CD4-positive, alpha-beta T cell treated with Interleukin-17A for 1 hour (primary cell): Measurements from ENCODE around the gene HIVEP1.
"Not testable (repeated sequence)": the region's sequence is repeated elsewhere in the genome, so short reads cannot be mapped to it uniquely, and the experiment has no call there.

Experiments
- DNase-seq: peaks from one replicate; pipeline ENCODE4 v3.0.0-alpha.2; 2020

Gene HIVEP1

DNA sequence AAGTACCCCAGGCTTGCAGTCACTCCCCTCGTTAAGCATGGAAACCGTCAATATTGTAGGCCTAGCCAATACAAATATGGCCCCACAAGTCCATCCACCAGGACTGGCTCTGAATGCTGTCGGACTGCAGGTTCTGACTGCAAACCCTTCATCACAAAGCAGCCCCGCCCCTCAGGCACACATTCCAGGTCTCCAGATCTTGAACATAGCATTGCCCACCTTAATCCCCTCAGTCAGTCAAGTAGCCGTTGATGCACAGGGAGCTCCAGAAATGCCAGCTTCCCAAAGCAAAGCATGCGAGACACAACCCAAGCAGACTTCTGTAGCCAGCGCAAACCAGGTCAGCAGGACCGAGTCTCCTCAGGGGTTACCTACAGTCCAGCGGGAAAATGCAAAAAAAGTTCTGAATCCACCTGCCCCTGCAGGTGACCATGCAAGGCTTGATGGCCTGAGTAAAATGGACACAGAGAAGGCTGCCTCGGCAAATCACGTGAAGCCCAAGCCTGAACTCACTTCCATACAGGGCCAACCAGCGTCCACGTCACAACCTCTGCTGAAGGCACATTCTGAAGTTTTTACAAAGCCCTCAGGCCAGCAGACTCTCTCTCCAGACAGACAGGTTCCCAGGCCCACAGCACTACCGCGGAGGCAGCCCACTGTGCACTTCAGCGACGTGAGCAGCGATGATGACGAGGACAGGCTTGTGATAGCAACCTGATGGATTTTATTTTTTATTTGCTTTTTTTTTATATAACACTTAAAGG, 151.8 kb downstream of the HIVEP1 start:
- no peak for DNase-seq

DNA sequence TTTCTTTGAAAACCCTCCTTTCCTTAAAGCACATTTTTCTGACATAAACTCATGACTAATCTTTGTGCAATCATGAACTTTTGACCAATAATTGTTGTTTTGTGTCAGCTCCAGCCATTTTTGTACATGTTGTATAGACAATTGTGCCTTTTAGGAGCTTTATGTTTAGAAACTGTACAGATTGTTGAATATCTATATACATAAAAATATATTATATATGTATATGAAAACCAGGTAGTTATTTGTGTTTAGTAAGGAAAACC, 152.3 kb downstream of the HIVEP1 start:
- no peak for DNase-seq

DNA sequence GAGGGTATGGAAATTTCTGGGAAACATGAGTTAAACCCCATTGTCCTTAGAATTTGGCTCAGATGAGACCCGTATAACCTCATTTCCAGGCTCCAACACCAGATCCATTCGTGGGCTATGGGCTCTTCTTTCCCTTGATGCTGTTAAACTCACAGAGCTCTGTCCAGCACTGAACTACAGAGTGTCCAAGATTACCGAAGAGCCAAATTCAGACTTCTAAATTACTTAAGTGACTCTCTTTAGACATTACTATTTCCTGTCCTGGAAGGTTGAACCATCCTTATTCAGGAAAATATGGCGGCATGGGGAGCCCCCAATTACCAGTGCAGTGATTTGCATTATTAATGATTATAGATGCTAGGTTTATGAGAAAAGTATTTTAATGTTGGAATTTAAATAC, 153.2 kb downstream of the HIVEP1 start:
- DNase-seq, result no peak

DNA sequence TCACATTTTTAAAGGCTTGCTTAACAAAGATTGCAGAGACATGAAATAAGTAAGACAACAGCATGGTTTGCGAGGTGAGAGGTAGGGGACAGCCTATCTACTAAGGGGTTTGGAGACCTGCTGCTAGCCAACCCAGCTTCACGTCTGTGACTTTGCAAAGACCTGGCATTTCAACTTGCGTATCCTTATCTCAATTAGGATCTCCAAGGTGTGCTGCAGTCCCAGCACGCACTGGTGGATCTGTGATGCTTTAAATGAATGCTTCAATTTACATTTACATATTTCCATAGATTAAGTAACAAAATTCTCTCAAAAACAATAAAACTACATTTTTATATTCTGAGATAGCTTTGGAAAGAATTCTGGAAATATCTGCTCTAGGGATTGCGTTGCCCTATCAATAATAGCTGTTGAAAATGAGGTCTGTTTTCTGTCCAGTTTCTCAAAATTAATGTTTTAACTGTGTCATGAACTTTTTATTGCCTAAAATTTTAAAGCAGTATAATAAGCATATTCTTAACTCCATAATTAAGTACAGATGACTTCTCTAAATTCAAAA, 153.7 kb downstream of the HIVEP1 start:
- DNase-seq, result no peak

DNA sequence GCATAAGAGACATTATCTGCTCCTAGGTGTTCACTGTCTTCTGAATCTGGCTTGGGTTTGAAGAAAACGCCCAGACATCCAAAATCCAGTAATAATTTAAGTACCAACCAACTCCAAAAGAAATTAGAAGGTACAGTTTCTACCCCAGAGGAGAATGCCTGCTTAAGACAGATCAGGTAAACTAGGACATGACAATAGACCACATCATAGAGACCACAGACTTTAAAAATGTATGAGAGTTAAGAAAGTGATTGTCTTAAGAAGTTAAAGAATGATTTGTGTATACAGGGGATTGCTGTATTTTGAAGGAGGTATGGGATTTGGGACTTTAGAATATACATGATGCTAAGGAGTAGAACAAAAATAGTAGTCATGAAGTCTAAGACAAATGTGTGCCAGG, 157.3 kb downstream of the HIVEP1 start:
- DNase-seq, result no peak

DNA sequence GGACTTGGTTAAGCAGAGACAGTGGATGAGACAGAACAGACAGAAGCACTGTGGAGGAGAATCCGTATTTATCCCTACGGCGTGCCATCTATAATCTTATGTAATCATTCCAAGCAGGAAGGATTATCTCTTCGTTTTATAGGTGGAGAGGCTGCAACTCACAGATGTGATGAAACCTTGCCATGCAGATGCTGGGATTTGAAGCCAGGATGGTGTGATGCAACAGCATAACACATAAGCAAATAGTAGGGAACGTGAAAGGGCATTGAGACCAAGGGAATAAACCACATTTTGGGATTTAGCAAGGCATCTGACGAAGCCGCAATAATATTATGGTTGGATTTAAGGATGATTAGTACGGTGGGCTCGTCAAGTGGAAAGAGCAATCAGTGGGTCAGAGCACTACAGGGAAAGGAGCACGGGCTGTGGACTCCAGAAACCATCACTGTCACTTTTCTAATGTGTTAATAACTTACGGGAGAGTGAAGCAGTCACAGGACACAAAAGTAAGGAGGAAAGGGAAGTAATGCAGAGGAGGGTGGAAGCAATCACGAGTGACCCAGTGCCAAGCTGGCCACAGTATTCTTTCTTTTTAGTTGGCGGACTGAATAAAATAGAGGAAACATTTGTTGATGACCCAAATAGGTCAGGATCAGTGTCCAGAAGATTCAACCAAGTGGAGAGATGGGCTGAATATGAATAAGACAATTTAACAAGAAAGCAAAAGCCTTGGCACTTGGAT, 158.4 kb downstream of the HIVEP1 start:
- no peak for DNase-seq

DNA sequence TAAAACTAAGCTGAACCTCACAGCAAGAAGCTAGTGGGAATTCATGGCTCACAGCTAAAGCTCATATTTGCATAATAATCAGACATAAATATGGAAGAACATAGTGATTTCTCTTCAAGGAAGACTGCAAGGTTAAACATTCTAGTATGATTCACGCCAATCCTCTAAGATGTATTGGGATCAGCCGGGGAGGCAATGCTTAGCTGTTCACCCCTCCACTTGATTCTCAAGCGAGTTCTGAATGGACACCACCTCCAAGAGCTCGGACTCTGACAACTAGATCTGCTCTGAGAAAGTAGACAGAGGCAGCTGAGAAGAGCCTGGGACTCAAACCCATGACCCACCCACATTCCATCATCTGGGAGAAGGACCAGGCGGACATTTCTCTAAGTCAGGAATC, 159.6 kb downstream of the HIVEP1 start:
- no peak for DNase-seq

DNA sequence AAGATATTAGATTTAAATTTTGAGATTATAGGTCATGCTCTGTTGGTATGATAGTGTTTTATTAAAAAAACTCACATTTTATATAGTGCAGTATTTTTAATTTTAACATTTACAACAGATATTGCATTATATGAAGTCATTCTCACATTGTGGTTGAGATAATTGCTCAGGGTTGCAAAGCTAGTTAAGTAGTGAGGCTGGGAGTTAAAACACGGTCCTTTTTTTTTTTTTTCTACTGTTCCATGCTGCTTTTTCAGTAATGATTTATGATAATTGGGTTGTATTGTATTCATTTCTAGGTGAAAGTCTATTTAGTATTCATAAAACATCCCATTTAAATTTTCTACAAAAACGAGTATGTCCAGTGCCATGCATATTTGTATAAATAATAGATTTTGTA, 160.5 kb downstream of the HIVEP1 start:
- no peak for DNase-seq

DNA sequence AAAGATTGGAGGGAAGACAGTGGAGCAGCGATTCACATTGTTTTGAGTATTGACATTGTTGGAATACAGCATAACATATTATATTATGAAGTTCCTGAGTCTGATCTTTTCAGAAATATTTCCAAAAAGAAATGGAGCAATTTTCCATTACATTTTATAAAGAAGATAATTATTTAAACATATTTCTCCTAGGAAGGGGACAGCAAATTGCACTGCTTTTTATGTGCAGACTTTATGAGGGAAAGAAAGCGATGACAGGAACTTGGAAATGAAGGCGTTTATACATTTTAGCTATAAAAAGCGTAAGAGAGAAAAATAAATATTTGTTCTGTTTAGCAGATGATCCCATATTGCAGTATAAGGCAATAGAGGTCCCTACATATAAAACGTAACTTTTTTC, 161.1 kb downstream of the HIVEP1 start:
- DNase-seq, result no peak

DNA sequence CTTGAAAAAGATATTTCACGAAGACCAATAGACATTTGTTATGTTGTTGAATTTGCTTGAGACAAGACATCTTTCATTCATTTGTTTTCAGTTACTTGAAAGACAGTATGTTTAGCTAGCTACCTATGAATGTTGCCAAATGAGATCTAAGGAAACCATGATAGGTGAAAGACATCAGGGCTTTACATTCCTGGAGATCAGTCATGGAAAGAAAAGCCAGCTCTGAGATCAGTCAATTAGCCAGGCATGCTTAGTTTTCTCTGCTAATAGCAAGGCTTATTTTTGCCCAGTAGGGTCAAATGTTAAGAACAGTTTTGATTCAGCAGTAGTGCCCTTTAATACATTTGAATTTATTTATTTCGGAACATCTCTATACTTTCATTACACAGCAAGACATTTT, 161.5 kb downstream of the HIVEP1 start:
- DNase-seq, result no peak

DNA sequence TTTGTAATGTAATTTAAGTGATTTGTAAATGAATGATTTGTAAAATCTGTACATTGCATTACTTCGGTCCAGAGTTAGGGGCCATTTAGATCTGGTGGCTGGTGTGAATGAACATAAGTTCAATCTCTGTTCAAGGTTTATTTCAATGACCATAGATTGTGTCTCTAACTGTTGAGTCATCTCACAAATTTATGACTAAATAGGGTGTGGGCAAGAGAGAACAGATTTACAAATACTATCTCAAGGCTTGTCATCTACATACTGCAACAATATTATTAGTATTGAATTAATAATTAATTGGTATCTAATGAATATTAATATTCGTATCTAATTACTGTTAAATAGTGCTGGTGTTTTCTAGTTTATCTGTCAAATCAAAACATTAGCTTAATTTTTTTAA, 162.8 kb downstream of the HIVEP1 start:
- DNase-seq, result no peak

DNA sequence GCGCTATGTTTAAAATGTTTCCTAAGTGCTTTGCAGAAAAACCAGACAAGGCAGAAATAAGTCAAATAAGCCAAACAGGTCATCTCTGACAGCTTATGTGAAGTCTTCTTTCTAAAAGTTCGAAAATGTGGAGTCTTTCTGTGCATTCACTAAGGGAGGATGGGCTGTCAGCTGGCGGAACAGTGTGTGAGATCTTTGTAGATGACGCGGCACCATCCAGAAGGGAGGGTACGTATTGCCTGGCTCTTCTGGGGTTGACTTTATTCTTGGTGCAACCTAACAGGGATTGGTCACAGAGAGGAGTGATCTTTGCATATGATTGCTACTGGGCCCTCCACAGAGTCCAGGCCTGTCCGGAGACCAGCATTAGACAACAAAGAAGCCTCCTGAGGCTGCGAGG, 163.5 kb downstream of the HIVEP1 start:
- no peak for DNase-seq

DNA sequence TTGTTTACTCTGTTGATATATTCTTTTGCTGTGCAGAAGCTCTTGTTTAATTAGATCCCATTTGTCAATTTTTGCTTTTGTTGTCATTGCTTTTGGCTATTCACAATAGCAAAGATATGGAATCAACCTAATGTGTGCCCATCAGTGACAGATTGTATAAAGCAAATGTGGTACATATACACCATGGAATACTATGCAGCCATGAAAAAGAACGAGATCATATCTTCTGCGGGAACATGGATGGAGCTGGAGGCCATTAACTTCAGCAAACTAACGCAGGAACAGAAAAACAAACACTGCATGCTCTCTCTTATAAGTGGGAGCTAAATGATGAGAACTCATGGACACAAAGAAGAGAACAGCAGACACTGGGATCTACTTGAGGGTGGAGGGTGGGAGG, 164.7 kb downstream of the HIVEP1 start:
- DNase-seq, result not testable (repeated sequence)

DNA sequence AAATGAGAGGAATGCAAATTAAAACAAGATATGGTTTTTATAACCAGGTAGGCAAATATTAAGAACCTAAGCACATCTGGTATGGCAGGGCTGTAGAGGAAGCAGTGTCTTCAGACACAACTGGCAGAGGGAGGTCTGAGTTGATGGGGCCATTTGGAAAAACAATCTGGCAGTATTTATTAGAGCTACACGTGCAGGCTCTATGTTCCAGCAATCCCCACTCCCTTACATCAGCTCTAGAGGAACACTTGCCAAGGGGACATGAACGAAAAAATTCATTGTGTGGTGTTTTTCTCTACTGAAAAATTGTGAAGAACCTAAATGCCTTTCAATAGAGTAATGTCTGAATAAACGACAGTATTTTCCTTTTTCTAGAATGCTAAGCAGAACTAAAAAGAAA, 166.4 kb downstream of the HIVEP1 start:
- DNase-seq, result no peak

DNA sequence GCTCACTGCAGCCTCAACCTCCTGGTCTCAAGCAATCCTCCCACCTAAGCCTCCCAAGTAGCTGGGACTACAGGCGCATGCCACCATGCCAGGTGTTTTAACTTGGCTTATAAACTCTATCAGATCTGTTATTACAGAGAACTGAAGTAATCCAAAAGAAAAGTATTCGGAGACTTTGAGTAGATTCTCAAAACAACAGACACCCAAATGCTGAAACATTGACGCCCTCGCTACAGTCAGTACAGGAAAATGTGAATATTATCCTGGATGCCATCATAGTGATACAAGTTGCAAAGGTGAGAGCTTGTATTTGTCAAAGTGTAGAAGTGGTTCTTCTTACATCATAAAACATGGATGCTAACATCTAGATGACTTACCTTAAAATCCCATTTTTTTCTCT, 169.4 kb downstream of the HIVEP1 start:
- no peak for DNase-seq

DNA sequence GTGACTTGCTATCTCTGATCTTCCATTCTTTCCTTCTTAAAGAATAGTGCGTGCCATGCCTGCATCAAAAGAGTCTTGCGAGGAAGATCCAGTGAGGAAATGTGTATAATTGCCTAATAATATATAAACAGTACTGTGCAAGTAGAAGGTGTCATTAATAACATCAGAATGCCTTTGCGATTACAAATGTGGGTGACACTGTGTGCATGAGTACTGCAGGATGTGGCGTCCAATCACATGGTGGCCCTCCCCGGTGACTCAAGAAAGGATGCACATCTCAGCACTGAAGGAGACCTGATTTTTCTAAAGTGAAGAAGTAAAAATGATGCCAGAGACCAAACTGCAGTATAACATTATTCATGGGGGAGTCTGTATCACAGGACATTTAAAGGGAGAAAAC, 170.6 kb downstream of the HIVEP1 start:
- DNase-seq, result no peak

DNA sequence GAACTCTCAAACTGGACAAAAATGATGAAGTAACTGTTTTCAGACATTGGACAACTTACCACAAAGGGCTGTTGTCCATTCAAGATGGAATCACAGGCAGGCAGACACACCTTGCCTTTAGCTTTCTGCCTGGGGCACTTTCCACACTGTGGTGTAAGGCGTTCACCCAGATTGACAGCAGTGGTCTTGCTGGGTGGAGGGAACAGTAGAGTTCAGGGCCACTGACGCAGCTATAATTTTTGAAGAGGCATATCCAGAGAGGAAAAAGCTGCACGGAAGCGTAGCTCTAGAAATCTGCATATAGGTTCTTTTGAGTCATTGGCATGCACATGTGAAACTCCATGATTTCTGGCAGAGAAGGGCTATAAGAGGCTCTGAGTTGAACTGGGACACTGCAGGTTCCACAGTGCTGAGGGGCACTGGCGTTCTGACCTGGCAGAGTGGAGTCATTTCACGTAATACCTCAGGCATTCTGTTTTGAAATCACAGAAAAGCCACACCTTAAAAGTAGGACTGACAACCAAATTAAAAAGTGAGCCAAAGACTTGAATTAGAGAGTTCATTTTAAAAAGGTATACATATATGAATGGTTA, 173.1 kb downstream of the HIVEP1 start:
- DNase-seq, result no peak

DNA sequence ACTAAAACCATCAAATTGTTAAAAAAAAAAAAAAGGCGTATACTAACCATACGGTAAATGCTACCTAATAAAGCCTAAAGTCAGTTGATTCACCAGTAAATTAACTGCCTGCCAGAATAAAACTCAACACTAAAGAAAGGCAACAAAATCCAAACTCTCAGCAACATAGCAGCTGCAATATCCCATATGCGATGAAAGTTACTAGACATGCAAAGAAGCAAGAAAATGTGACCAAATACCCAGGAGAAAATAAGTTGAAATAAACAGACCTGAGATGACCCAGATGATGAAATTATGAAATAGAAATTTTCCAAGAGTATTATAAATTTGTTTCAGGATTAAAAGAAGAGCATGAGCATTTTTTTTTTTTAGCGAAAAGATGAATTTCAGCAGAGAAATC, 174.4 kb downstream of the HIVEP1 start:
- DNase-seq, result no peak

DNA sequence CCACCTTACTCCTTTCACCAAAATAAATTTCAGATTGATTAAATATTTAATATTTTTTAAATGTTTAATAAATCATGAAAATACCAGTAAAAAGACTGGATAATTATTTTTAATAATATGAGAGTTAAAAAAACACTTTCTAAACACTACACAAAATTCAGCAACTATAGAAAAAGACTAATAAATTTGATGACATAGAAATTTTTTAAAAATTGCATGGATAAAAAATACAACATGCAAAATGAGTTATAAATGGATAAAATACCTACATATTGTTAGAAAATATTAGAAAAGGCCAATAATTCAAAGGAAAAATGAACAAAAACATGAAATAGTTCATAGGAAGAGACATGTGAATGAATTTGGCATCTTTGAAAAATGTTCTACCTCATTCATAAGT, 177.0 kb downstream of the HIVEP1 start:
- DNase-seq, result no peak

DNA sequence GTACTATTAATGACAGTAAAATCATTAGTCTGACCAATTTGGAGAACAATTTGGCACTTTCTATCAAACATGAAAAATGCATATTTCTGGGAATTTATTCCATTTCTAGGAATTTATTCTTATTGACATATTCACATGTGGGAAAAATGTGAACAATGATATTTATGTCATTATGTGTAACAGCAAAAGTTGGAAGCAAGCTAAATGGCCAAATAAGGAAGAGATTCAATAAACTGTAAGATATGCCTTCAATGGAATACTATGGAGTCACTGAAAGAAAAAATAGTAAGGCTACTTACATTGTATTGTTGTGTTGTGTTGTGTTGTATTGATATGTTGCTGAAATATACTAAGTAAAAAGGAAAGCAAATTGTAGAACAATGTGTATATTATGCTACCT, 177.5 kb downstream of the HIVEP1 start:
- DNase-seq, result no peak

DNA sequence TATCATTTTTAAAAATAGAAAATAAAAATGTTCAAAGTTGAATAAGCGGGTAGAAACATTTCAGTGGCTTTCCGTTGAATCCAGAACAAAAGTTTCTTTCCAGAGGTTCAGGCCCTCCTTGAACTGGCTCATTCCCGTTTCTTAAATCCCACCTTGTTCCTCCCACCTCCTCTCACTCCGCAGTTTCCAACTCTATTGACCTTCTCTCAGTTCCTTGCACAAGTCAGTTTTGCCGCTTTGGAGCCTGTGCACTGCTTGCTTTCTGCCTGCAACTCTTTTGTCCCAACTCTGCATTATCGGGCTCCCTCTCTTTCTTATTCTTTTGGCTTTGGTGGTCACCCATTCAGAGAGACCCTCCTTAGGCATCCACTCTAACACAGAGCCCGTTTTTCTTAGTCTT, 178.1 kb downstream of the HIVEP1 start:
- DNase-seq, result no peak

DNA sequence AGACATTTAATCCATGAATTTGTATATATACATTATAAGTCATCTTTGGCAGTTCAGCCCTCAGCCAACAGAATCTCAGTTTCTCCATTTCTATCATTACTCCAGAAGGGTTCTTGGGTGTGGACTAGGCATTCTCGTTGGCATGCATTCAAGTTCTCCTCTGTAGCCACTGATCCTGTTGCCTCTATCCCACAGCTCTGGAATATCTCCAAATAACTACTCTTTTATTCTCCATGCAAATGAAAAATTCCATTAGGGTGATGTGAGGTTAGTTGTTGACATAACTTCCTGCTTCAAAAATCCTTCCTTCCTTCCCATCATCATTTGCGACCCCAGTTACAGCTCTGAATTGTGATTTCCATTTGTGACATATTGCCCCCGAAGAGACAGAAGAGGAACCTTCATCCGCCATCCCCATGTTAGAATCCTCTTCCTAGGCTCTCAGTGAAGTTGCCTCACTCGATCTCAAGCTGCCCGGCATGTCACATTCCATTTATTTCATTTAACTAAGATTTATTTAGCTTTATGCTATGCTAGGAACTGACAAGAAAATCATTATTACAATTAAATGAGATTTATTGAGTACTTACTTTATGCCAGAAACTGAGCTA, 184.3 kb downstream of the HIVEP1 start:
- no peak for DNase-seq

DNA sequence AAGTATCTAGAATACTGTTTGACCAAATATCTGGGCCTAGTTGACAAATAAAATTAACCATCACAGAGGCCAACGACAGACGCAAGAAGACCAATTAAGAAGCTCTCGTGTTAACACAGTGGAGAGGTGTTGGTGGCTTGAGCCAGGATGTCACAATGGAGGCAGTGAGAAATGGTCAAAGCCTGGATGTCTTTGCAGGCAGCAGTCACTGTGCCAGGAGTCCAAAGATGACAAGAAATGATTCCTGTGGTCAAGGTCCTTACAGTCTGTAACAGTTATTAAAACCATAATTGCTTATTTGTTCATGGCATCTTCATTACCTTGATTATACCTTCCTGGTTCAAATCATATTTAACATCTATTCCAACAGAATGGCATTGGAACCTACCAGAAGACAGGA, 186.7 kb downstream of the HIVEP1 start:
- DNase-seq, result no peak

DNA sequence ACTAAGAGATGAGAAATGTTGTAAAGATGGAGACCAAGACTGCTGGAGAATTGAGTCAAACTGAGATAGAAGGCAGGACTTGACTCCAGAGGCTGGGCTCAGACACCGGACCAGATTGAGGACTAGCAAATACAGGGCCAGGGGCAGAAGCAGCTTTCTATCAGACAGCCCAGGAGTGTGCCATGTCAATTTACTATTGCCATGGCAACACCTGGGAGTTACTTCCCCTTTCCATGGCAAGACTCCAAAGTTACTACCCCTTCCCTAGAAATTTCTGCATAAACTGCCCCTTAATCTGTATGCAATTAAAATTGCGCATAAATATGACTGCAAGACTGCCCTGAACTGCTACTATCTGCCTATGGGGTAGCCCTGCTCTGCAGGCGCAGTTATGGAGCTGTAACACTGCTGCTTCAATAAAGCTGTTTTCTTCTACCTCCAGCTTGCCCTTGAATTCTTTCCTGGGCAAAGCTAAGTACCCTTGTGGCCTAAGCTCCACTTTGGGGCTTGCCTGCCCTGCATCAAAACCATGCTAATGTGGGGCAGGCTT, 188.0 kb downstream of the HIVEP1 start:
- DNase-seq, result no peak
